ENCODE measurements around the gene MYO18A.

DNA sequence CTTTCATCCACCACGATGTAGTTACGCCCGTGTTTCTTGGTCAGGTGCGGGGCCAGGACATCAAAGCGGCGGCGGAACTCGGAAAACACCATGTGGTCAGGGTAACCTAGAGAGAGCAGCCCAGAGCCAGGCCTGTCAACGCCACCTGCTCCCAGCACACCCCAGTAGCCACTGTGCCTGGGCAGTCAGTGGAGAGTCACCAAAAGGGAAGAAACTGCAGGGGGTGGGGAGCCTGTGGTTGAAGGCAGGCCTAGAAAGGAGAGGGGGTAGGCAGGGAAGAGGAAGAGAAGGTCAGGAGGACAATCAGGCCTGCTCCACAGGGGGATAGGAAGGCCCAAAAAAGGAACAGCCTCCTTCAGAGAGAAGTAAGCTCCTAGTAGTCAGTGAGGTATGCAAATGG is 73.1 kb downstream of the MYO18A start:
- TF ChIP-seq, protein P1, sequence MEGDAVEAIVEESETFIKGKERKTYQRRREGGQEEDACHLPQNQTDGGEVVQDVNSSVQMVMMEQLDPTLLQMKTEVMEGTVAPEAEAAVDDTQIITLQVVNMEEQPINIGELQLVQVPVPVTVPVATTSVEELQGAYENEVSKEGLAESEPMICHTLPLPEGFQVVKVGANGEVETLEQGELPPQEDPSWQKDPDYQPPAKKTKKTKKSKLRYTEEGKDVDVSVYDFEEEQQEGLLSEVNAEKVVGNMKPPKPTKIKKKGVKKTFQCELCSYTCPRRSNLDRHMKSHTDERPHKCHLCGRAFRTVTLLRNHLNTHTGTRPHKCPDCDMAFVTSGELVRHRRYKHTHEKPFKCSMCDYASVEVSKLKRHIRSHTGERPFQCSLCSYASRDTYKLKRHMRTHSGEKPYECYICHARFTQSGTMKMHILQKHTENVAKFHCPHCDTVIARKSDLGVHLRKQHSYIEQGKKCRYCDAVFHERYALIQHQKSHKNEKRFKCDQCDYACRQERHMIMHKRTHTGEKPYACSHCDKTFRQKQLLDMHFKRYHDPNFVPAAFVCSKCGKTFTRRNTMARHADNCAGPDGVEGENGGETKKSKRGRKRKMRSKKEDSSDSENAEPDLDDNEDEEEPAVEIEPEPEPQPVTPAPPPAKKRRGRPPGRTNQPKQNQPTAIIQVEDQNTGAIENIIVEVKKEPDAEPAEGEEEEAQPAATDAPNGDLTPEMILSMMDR (conservative IDR thresholded peaks at IDR 0.05; ENCODE audit: low read depth, low read length): no peak
- TF ChIP-seq POLR2A (IDR thresholded peaks at IDR 0.05; ENCODE audit: low read depth, low read length) (no peak), CHD1 (IDR thresholded peaks at IDR 0.05; ENCODE audit: low read depth, low read length) (no peak), RCOR1 (IDR thresholded peaks at IDR 0.05; ENCODE audit: insufficient replicate concordance, low read length) (no peak)

Data from IMR-90 (cell line).